Stimulated activated naive CD8-positive, alpha-beta T cell treated with anti-CD3 and anti-CD28 coated beads, Interleukin-15, Interleukin-2, amounts not matched to agents 100 ng/mL and 50 ng/mL, for 24 hours (primary cell): ENCODE data around the gene AATF.

Experiments used
- H3K27ac Mint-ChIP-seq: one replicate; pipeline ENCODE4 v1.8.0; 2021; ENCODE audit warnings: mild to moderate bottlenecking, mixed read lengths
- H3K27me3 Mint-ChIP-seq: one replicate; pipeline ENCODE4 v1.8.0; 2021; ENCODE audit warnings: mixed read lengths
- H3K36me3 Mint-ChIP-seq: one replicate; pipeline ENCODE4 v1.8.0; 2021; ENCODE audit warnings: low read depth, mixed read lengths
- H3K4me1 Mint-ChIP-seq: one replicate; pipeline ENCODE4 v1.8.0; 2021; ENCODE audit warnings: low read depth, mixed read lengths
- H3K4me3 Mint-ChIP-seq: one replicate; pipeline ENCODE4 v1.8.0; 2021; ENCODE audit warnings: mild to moderate bottlenecking, mixed read lengths
- H3K9me3 Mint-ChIP-seq: one replicate; pipeline ENCODE4 v1.8.0; 2021; ENCODE audit warnings: mixed read lengths

AATF gene

DNA sequence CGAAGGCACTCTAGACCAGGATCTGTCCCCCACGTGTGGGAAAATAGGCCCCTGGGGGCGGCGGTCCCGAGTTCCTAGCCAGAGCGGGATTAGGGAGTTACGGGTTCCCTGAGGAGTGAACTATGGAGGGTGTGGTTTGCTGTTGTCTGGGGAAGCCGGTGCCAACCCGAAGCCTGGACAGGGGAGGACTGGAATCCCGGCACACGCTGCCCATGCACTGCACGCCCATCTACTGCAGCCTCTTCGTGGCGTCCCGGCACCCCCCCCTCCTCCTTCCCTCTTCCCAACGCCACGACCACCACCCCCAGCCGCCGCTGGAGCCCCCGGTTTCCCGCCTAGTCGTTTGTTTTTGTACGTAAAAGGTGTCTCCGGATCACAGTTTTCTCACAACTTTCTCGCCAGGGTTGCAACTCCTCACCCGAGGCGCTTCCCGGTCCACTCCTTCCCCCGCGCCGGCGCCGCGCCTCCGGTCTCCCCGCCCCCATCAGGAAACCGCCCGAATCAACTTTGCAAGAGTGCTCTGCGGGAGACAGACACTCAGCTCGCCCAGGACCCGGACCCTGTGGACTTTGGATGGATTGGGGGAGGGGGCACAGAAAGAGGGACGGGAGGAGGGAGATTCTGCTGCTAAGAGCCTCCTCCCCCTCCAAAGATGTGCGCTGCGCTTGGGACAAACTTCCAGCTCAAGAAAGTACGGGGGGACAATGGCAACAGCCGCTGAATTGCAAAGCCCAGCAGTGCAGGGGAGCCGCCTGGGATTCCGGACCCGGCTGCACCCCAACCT, 12.9 kb upstream of the AATF start:
- Mint-ChIP-seq H3K9me3 (no peaks in the 10 kb centered on the region), H3K27ac (peak overlapping the region; percentile 31), H3K4me3 (peak overlapping the region; percentile 60), H3K36me3 (no peaks in the 10 kb centered on the region), H3K27me3 (peaks cover 89% of the 10 kb centered on the region), H3K4me1 (peaks cover 74% of the 10 kb centered on the region)

GRCh38 chr17:36936455-36937000, 12.2 kb upstream of the AATF start:
- H3K27me3 Mint-ChIP-seq, result peaks cover 89% of the 10 kb centered on the region
- H3K27ac Mint-ChIP-seq, result peak overlapping the region; percentile 31
- no peaks in the 10 kb centered on the region for H3K36me3 Mint-ChIP-seq
- H3K4me3 Mint-ChIP-seq, result peak overlapping the region; percentile 70
- H3K4me1 Mint-ChIP-seq, result peaks cover 76% of the 10 kb centered on the region
- no peaks in the 10 kb centered on the region for H3K9me3 Mint-ChIP-seq

- Mint-ChIP-seq H3K4me3 (peak within 1 kb of the TSS; percentile 70), H3K9me3 (no peaks in the 10 kb centered on the region), H3K36me3 (no peaks in the 10 kb centered on the region), H3K27me3 (peaks cover 84% of the 10 kb centered on the region), H3K4me1 (peaks cover 75% of the 10 kb centered on the region), H3K27ac (peak within 1 kb of the TSS; percentile 52)
Measured at GRCh38 chr17:36937001-36937958, 11.5 kb upstream of the AATF start, which contains the start of gene LHX1. LHX1 (plus strand) TSS chr17:36937475; CDS start chr17:36938198, 723 bp downstream.

DNA sequence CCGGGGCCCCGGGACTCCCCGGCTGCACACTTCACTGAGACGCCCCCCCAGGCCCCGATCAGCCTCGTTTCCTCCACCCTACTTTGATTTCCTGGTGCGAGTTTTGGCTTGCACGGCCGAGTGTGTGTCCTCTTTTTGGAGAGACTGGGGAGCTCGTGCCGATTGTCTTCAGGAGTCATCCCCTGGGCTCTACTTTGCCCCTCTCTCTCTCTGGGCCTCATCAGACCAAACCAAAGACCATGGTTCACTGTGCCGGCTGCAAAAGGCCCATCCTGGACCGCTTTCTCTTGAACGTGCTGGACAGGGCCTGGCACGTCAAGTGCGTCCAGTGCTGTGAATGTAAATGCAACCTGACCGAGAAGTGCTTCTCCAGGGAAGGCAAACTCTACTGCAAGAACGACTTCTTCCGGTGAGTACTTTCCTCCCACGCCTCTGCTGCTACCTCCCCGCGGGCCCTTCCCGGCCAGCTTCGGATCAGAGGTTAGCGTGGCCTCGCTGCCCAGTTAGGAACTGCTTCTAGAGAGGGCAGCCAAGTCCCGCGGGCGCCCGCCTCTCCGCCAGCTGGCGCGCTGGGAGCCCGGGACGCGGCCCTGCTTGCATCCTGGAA, 10.7 kb upstream of the AATF start:
- H3K36me3 Mint-ChIP-seq, result no peaks in the 10 kb centered on the region
- peaks cover 76% of the 10 kb centered on the region for H3K27me3 Mint-ChIP-seq
- peak overlapping the region; percentile 70 for H3K4me3 Mint-ChIP-seq
- no peaks in the 10 kb centered on the region for H3K9me3 Mint-ChIP-seq
- peak overlapping the region; percentile 52 for H3K27ac Mint-ChIP-seq
- peaks cover 67% of the 10 kb centered on the region for H3K4me1 Mint-ChIP-seq

GRCh38 chr17:36938566-36939051, 10.1 kb upstream of the AATF start:
- Mint-ChIP-seq H3K27me3 (peaks cover 75% of the 10 kb centered on the region), H3K4me1 (peaks cover 67% of the 10 kb centered on the region), H3K27ac (no peak overlapping the region), H3K4me3 (peak overlapping the region; percentile 33), H3K36me3 (no peaks in the 10 kb centered on the region), H3K9me3 (no peaks in the 10 kb centered on the region)

- H3K27ac Mint-ChIP-seq, result peak overlapping the region; percentile 22
- peak overlapping the region; percentile 33 for H3K4me3 Mint-ChIP-seq
- peaks cover 74% of the 10 kb centered on the region for H3K27me3 Mint-ChIP-seq
- peaks cover 64% of the 10 kb centered on the region for H3K4me1 Mint-ChIP-seq
- no peaks in the 10 kb centered on the region for H3K9me3 Mint-ChIP-seq
- H3K36me3 Mint-ChIP-seq, result no peaks in the 10 kb centered on the region
Measured at GRCh38 chr17:36939052-36939801, 9.5 kb upstream of the AATF start.

GRCh38 chr17:36939802-36940312, 8.9 kb upstream of the AATF start:
- no peak overlapping the region for H3K4me3 Mint-ChIP-seq
- H3K9me3 Mint-ChIP-seq, result no peaks in the 10 kb centered on the region
- H3K27ac Mint-ChIP-seq, result peak overlapping the region; percentile 48
- peaks cover 79% of the 10 kb centered on the region for H3K27me3 Mint-ChIP-seq
- H3K36me3 Mint-ChIP-seq, result no peaks in the 10 kb centered on the region
- peaks cover 62% of the 10 kb centered on the region for H3K4me1 Mint-ChIP-seq

- peaks cover 55% of the 10 kb centered on the region for H3K4me1 Mint-ChIP-seq
- no peak overlapping the region for H3K27ac Mint-ChIP-seq
- H3K9me3 Mint-ChIP-seq, result no peaks in the 10 kb centered on the region
- no peak overlapping the region for H3K4me3 Mint-ChIP-seq
- no peaks in the 10 kb centered on the region for H3K36me3 Mint-ChIP-seq
- H3K27me3 Mint-ChIP-seq, result peaks cover 79% of the 10 kb centered on the region
Measured at GRCh38 chr17:36940313-36941264, 8.2 kb upstream of the AATF start.

DNA sequence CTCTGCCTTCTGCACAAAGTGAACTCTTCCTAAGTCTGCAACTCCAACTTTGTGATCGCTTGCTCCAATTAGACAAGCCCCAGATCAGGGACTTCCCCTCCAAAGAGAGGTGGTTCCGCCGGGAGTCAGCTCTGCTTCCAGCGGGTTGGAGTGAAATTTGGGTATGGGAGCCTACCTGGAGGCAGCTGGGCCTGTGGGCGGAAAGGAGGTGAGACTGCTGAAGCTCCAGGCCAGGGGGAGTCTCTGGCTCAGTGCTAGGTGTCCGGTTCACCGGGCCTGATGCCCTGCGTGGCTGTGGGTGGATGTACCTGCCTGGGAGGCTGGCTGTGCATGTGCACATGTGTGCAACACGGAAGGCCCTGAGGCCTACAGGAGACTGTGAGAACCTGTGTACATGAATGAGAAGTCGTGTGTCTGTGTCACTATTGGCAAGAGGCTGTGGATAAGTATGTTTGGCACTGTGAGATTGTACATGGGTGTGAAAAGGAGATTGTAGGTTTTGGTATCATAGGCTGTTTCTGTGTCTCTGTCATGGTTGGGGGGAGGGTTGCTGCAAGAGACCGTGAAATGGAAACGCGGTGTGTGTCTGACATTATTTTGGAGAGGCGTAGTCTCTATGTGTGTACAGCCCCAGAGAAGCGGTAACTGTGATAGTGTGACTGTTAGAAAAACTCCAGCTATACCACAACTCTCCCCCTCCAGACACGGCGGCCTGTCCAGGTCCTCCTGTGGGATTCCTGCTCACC, 7.3 kb upstream of the AATF start:
- H3K4me3 Mint-ChIP-seq, result peak overlapping the region; percentile 1

GRCh38 chr17:36942019-36942599, 6.6 kb upstream of the AATF start:
- H3K36me3 Mint-ChIP-seq, result no peaks in the 10 kb centered on the region
- H3K4me1 Mint-ChIP-seq, result peaks cover 39% of the 10 kb centered on the region
- no peak overlapping the region for H3K4me3 Mint-ChIP-seq
- H3K27me3 Mint-ChIP-seq, result peaks cover 78% of the 10 kb centered on the region
- no peak overlapping the region for H3K27ac Mint-ChIP-seq
- H3K9me3 Mint-ChIP-seq, result no peaks in the 10 kb centered on the region

More for the DNA sequence above, 7.3 kb upstream of the AATF start:
- Mint-ChIP-seq H3K4me1 (peaks cover 46% of the 10 kb centered on the region), H3K9me3 (no peaks in the 10 kb centered on the region), H3K27me3 (peaks cover 76% of the 10 kb centered on the region), H3K36me3 (no peaks in the 10 kb centered on the region), H3K27ac (no peak overlapping the region)

GRCh38 chr17:36942631-36943125, 6.1 kb upstream of the AATF start:
- H3K27me3 Mint-ChIP-seq, result peaks cover 78% of the 10 kb centered on the region
- H3K4me3 Mint-ChIP-seq, result no peak overlapping the region
- H3K4me1 Mint-ChIP-seq, result peaks cover 34% of the 10 kb centered on the region
- H3K9me3 Mint-ChIP-seq, result no peaks in the 10 kb centered on the region
- no peaks in the 10 kb centered on the region for H3K36me3 Mint-ChIP-seq
- H3K27ac Mint-ChIP-seq, result no peak overlapping the region
